ENCODE results near the gene CBLB.

DNA sequence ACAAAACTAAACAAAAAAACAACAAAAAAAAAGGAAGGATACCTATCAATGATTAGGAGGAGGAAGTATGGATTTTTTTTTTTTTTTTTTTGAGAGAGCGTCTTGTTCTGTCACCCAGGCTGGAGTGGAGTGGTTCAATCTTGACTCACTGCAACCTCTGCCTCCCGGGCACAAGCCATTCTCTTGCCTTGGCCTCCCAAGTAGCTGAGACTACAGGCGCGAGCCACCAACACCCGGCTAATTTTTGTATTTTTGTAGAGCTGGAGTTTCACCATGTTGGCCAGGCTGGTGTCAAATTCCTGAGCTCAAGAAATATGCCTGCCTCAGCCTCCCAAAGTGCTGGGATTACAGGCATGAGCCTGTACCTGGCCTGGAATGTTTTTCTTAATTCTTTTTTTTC is 195.8 kb downstream of the CBLB start:
- TF ChIP-seq, protein P1, sequence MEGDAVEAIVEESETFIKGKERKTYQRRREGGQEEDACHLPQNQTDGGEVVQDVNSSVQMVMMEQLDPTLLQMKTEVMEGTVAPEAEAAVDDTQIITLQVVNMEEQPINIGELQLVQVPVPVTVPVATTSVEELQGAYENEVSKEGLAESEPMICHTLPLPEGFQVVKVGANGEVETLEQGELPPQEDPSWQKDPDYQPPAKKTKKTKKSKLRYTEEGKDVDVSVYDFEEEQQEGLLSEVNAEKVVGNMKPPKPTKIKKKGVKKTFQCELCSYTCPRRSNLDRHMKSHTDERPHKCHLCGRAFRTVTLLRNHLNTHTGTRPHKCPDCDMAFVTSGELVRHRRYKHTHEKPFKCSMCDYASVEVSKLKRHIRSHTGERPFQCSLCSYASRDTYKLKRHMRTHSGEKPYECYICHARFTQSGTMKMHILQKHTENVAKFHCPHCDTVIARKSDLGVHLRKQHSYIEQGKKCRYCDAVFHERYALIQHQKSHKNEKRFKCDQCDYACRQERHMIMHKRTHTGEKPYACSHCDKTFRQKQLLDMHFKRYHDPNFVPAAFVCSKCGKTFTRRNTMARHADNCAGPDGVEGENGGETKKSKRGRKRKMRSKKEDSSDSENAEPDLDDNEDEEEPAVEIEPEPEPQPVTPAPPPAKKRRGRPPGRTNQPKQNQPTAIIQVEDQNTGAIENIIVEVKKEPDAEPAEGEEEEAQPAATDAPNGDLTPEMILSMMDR (IDR thresholded peaks at IDR 0.05) = no peak
- TF ChIP-seq POLR2AphosphoS5 (IDR thresholded peaks at IDR 0.05) = no peak
- no peak for TF ChIP-seq POLR2A (IDR thresholded peaks at IDR 0.05)

Data from prostate gland (tissue), 2 donors.